ELR (cell line): Measurements from ENCODE around the gene SIT1.
A peak's percentile ranks its signal among the peaks of the same experiment; 100 is the strongest.

Experiments used
- DNase-seq: peaks from one replicate; pipeline ENCODE4 v3.0.0-alpha.2; 2015; ENCODE audit warnings: low read depth

SIT1 gene, protein sequence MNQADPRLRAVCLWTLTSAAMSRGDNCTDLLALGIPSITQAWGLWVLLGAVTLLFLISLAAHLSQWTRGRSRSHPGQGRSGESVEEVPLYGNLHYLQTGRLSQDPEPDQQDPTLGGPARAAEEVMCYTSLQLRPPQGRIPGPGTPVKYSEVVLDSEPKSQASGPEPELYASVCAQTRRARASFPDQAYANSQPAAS

DNA sequence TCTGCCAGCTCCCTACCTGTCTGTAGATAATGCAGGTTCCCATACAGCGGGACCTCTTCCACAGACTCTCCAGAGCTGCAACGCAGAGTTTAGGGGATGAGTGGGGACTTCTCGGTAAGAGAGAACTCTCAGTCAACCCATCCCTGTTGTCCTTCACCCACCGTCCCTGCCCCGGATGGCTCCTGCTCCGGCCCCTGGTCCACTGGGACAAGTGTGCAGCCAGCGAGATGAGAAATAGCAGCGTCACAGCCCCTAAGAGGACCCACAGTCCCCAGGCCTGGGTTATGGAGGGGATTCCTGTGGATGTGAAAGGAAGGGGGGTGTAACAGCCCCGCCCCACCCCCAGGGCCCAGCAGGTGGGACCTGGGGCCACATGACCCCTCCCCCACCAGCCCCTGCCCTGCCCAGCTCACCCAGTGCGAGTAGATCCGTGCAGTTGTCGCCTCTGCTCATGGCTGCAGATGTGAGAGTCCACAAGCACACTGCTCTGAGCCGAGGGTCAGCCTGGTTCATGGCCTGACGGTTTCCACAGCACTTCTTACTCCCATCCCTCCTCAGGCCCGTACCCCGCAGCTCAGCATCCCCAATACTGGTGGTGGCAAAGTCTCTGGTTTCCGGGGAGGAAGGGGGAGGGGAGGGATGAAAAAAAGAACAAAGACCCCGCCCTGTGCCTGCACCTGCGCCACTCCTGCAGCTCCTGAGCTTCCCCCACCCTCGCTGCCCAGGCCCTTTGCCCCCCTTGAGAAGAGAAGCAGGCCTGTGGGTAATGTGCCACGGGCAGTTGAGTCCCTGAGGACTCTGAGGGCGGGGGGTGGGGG lies at the start of gene SIT1:
Gene SIT1, minus strand, starts transcription at position 591 of the 818 bp plus-strand sequence. Its CDS starts 78 bp downstream, at position 513.
- no peak for DNase-seq

DNA sequence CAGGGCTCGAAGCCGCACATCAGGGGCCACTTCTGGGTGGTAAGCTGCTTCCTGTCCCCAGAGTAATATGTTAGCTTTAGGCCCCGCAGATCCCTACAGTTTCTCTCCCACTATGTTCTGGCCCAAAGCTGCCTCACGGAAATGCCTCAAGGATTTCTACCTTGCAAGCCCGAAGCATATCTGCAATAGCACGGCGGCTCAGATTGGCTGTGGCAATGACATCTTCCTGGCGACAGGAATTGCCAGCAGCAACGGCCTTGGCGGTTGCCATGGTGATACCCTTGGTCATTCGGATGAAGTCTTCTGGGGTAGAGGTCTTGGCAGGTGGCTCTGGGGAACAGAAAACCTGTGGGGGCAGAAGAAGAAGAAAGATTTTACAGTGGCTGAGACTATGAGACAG lies 49.3 kb upstream of the SIT1 start:
- no peak for DNase-seq

DNA sequence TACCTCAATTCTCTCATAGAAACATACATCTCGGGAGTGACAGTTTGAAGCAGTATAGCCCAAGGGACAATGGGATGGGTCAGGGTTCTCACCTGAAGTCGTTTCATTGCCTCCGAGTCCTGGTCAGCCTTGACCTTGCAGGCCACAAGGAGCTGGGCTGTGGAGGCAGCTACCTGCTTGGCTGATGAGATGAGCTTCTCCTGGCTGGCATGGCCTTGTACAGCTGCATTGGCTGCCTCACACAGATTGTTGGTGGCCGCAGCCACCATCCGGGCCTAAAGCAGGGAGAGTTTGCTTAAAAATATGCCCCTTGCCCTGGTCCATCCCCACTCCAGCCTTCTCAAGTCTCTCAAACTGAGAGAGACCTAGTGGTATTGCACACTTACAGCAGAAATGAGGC lies 47.5 kb upstream of the SIT1 start:
- DNase-seq: no peak

DNA sequence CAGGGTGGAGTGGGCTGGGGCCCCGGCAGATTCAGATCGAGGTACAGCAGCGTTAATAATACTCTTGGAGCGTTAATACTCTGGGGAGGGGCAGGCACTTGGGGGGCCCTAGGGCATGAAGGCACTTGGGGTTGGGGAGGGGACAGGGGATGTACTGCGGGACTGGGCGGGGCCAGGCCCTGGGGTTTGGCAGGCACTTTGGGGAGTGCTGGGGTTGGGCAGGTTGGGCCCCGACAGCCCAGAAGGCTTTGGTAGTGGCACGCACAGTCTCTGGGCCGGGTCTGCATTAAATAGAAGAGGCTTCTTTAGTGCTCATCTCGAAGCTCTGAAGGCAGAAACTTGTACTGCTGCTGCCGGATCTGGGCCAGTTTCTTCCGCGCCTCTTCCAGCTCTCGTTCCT lies 46.8 kb upstream of the SIT1 start:
- DNase-seq: no peak

DNA sequence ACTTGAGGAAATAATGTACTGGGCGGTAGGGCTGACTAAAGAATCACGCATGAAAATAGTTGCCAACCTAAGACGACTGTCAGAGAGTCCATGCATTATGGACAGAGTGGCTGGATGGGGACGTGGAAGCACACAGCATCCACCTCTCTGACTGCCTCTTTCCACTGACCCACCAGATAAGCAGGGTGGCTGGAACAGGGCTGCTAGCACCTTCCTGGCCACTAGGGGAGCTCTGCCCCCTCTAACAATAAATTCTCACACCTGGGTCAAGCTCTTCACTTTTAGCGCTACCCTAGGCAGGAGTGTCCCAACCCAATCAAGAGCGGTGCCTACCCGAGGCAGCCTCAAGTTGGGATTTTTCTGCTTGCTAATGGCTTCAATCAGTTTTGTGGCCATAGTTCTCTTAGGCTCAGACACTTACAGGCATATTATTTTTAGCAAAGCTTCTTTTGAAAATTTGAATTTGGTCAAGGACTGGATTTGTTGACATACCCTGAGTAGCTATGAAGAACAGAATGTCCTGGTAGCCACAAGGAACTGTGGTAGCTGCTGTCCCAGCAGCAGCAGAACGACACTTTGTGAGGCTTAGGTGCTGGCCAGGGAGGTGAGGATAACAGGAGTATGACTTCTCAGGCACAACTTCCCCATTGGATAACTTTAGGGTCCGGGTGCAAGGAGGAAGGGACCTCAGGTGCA lies 45.9 kb upstream of the SIT1 start:
- peak; percentile 70 for DNase-seq

DNA sequence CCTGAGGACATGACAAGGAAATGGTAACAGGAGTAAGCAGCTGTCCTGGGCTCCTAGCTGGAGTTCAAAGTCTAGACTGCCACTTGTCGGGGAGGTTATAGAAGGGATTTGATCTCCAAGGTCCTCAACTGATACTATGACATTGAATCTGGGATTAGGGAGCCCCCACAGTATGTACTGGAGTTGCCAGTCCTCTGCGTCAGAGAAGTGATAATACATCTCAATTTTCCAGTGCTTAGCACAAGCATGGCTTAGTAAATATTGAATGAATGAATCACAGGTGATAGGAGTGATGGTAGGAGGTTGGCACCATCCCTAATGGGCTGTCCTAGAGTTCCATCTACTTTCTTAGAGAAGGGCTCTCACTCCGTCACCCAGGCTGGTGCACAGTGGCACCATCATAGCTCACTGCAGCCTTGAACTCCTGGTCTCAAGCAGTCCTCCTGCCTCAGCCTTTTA lies 45.2 kb upstream of the SIT1 start:
- no peak for DNase-seq

DNA sequence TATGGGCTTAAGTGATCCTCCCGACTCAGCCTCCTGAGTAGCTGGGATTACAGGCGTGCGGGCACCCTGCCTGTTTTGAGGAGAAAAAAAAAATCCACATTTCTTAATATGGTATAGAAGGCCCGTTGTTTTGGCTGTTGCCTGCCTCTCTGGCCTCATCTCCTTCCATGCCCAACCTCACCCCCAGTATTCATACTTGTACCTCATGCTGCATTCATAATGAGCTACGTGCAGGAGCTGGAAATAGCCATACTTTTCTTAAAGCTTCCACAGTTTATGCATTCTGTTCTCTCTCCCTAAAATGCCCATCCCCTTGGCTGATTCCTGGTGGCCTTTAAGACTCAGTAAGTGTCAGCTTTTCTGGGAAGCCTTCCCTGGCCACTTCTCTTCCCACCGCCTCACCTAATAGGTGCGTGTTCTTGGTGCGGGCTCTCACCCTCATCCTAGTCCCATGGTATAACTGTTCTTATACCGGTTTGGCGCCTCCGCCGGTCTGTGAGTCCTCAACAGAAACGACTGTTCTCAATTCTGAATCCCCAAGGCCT lies 41.1 kb upstream of the SIT1 start:
- DNase-seq: no peak

DNA sequence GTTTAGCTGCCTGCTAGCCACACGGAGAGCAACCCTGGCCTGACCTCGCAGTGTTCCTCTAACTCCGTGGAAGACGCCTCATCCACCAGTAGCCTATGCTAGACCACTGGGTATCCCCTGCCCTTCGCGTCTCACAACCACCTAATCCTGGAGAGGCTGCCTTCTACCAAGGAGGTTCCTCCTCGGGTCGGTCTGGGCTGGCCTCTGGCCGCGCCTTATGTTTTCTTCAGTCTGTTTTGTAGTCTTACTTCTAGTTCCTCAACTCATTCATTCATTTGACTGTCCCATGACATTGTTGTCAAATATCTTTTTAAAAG lies 40.6 kb upstream of the SIT1 start:
- no peak for DNase-seq

DNA sequence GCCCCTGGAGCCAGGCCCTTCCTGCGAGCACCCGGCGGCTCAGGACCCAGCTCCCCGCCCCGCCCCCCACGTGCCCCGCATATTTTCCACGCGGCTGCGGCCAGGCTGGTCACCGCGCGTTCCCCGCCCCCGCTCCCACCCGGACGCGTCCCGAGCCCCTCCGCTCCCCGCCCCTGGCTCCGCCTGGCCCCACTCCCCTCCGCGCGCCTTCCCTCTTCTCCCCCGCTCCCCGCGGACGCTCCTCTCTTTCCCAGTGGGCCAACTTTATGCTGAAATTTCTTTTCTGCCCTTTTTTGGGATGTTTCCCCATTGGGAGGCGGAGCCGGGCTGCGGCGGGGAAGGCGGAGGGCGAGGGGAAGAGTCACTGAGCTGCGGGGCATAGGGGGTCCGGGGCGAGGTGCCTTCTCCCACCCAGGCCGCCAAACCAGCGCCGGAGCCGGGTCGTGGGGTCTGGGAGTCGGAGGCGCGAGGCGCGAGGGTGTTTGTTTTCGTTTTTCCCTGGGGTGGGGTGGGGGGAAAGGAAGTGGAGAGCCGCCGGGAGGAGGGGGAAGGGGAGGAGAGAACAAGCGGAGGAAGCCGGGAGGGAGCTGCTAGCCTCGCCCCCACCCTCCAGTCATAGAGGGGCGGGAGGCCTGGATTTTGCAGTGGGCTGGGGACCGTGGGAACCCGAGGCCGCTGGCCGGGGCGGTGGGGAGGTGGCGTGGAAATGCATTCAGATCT lies 40.0 kb upstream of the SIT1 start:
- peak; percentile 70 for DNase-seq

DNA sequence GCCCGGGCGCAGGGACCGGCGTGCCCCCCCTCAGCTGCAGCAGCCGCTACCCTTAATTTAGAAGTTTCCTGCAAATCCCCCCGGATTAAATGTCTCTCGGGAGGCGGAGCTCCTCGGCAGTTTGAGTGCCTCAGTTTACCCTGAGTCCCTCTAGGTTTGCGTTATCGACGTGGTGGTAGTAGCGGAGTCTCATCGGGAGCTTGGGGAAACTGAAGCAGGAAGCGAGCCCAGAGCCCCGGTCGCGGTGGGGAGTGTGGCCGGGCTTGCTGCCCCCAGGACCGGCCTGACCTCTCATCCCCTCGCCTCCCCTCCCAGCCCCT lies 39.5 kb upstream of the SIT1 start:
- DNase-seq: peak; percentile 51

DNA sequence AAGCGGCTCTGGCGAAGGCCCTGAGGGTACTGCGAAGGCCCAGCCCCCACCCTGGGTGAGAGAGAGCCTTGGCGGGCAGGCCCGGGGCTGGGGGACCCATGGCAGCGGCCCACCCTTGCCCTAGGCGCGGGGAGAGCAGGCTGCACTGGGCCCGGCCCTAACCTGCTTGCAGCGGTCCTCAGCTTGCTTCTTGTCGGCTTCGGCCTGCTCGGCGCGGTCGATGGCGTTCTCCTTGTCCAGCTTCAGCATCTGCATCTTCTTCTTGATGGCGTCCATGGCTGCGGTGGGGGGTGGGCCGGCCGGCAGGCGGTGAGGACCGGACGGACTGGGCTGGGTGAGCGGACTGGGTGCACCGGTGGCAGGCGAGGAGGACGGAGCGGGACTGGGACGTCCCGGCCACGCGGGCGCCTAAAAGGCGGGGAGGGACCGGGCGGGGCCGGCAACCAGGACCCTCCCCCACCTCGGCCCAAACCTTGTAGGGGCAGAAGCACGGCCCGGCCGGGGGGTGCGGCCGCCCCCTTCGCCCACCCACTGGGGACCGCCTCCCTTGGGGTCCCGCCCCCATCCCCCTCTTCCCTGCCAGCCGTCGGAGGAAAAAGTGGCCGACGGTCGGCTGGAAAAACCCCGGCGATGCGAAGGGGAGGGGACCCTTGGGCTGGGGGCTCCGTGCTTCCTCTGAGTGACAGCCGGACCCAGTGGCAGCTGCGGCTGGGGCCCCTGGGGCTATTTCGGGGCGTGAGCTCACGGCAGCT lies 39.0 kb upstream of the SIT1 start, which contains the start of gene TPM2:
Gene TPM2, minus strand, starts transcription at position 384 of the 752 bp plus-strand sequence. Its CDS starts 108 bp downstream, at position 276.
- DNase-seq: peak; percentile 82

DNA sequence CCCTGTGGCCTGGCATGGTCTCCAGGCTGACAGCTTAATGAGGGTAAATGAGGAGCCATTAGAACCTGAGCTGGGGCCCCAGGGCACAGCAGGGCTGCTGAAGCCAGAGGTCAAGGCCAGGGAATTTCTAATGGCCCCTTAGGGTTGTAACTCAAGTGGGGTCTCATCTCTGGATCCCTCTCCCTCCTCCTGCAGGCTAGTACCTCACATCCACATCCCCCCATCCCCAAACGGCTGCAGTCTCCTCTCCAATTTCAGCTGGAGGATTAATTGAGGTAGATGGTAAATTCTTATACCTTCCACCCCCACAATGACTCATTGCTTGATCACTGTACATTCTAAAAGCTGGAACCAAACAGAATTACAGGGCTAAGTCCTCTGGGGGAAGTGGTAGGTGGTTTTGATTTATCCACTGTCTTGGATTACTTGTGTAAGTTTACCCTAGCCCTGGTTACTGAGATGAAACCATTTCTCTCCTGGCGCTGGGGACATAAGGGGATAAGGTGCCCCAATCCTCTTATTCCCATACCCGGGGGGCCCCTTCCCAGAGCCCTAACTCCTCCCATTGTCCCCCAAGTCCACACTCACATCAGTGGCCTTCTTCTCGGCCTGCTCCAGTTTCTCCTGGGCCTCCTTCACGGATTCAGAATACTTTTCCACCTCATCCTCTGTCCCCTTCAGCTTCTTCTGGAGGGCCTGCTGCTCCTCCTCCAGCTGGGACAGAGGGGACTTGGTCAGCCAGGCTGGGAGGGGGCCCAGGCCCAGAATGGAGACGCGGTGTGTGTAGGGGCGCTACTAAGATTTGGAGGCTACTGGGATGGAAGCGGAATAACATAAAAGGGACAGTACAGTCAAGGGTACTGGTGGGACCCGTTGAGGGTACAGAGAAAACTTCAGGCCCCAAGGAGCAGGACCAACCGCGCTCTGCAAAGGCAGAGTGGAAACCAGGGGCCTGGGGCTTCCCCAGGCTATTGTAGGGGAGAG lies 38.1 kb upstream of the SIT1 start:
- peak; percentile 91 for DNase-seq

DNA sequence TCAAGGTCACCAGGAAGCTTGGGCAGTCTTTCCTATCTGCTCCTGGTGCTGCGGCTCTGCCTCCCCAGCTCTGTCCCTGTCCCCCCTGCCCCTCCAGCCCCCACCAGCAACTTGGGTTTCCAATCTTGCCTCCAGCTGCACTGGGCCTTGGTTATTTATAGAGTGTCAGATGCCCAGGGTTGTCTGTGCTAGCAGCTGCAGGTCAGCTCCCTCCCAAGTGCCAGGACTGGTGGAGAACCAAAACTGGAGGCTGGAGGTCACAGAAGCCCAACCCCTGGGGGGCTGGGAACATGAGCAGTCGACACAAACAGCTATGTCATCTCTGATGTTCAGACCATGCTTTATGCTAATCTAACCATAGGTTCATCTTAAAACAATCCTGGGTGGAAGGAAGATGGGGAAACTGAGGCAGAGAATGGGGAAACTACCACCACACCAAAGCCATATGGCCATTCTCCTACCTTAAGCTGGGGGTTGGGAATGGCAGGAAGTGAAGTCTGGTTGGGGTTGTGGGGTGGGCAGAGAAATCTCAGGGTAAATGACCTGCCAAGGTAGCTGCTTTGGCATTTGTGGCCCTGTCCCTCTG lies 37.3 kb upstream of the SIT1 start:
- DNase-seq: no peak

DNA sequence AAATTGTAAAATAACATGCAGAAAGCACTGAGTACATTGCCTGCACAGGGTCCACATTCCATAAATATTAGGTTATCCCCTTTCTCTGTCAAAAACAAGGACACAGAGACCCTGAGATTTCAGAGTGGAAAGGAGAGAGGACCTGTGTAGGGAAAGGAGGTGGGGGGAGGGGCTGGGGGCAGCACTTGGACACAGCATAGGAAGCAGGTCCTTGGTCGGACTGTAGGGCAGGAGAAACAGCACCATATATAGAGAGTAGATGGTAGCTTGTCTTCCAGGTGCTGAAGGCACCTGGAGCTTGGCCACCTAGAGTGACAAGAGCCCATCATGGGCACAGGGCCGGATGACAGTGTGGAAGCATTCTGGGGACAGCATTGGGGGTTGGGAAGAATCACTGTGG lies 36.6 kb upstream of the SIT1 start:
- no peak for DNase-seq

DNA sequence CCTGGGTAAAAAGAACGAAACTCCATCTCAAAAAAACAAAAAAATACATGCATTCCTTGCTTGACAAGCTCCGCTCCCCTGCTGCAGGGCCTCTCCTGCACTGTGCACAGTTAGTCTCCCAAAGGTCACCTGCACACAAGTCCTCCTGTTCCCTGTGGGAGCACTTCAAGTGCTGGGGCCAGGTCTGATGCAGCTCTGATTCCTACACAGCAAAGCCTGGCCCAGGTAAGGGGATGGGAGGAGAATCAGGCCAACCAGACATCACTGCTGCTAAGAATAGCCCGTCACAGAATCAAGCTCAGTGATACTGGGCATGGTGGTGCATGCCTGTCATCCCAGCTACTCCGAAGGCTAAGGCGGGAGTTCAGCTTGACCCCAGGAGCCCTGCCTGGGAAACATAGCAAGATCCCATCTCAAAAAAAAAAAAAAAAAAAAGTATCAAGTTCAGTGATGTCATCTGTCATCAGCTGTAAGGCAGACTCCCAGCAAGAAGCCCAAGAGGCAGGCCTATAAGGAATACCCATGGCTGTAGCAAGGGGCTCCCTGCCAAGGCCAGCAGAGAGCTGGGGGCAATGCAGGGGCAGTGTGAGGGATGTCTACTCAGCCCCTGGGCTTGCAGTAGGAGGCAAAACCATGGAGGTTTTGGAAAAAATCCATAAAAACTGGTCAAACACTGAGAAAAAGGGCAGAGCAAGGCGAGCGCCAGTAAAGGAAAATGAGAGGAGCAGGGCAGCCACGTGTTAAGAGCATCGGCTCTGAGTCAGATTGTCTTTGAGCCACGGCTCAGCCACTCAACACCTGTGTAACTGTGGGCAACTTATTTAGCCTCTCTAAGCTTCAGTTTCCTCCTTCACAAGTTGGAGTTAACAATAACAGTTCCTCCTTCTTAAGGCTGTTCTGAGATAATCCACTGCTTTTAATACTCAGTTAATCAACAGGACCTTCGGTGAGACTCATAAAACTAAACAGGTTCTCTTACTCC lies 35.8 kb upstream of the SIT1 start:
- no peak for DNase-seq

DNA sequence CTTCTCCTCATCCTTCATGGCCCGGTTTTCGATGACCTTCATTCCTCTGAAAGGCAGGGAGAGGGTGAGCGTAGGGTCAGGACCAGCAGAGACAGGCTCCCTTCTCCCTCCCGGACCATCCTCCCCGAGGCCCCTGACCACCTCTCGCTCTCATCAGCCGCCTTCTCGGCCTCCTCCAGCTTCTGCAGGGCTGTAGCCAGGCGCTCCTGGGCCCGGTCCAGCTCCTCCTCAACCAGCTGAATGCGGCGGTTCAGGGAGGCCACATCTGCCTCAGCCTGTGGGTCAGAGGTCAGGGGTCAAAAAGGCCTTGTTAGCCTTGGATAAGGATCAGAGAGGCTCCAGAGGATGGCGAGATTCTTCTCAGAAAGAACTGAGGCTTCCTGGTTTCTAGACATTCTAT lies 34.8 kb upstream of the SIT1 start:
- DNase-seq: no peak

DNA sequence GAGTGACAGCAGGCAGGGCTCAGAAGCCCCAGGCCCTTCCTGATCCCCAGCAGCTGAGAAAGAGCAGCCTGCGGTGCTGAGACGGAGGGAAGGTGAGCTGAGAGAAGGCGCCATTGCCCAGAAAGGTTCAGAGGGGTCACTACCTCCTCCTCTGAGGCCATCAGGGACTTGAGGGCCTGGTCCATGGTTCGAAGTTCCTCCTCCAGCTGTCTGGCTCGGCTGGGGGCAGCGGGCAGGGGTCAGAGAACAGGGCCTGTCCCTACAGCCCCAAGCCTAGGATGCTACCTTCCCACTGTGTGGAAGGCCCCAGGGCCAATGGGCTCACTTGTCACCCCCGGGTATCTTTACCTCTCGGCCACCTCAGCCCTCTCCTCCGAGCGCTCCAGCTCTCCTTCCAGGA lies 34.2 kb upstream of the SIT1 start:
- no peak for DNase-seq

DNA sequence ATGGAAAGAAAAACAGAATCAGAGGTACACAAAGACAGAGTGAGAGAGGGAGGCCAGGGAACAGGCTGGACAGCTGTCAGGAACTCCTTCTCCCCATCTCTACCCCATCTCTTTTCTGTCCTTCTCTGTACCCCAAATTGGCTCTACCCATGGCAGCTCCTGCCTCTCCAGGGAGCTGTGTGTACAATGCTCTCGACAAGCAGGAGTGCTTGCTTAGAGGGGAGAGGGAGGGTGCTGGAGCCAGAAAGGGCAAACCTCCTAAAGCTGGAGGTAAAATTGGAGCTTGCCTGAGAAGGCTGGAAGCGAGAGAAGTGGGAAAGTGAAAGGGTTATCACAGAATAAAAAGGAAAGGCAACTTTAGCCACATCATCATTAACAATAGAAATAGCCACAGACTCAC lies 32.6 kb upstream of the SIT1 start:
- no peak for DNase-seq
